A549 (cell line): ENCODE data around the gene WSCD1.

Experiments used
- CTCF ChIP-seq: fragments of >200 bp; sonication (Bioruptor Twin); formaldehyde crosslinking; IDR thresholded peaks from 3 replicates; pipeline ENCODE4 v1.5.1; 2016
- HMGXB4 ChIP-seq: fragments of 250-450 bp; sonication (Bioruptor Pico); IDR thresholded peaks from 2 replicates; pipeline ENCODE4 v1.5.0; 2021; ENCODE audit warnings: mild to moderate bottlenecking, moderate library complexity, borderline replicate concordance
- KDM1A ChIP-seq: fragments of 200-600 bp; sonication (generic); IDR thresholded peaks from 2 replicates; pipeline ENCODE4 v1.6.1; 2016; ENCODE audit warnings: low read depth, mild to moderate bottlenecking
- MYC ChIP-seq: IDR thresholded peaks from 2 replicates; pipeline ENCODE4 v1.6.1; 2012; ENCODE audit warnings: mild to moderate bottlenecking, inconsistent platforms, low read length, improper control_type of control experiment, borderline replicate concordance
- POLR2AphosphoS2 ChIP-seq: conservative IDR thresholded peaks from 2 replicates; pipeline ENCODE4 v1.6.1; 2012; ENCODE audit warnings: low read length, improper control_type of control experiment, inconsistent platforms

GRCh38 chr17:6173653-6174052 is 103.5 kb downstream of the WSCD1 start:
- no peak for TF ChIP-seq MYC
- TF ChIP-seq POLR2AphosphoS2, result no peak
- no peak for TF ChIP-seq KDM1A
- TF ChIP-seq HMGXB4 (CRISPR knock-in tag), result no peak
- no peak for TF ChIP-seq CTCF
